ENCODE results near the gene DEK.
A peak's percentile ranks its signal among the peaks of the same experiment; 100 is the strongest.
"Not testable (repeated sequence)": the region's sequence is repeated elsewhere in the genome, so short reads cannot be mapped to it uniquely, and the experiment has no call there.

Gene DEK

GRCh38 chr6:18226451-18227105 is 37.8 kb downstream of the DEK start:
- DNase-seq (ENCODE audit: low read depth) = not testable (repeated sequence)

GRCh38 chr6:18221288-18221615 is 43.1 kb downstream of the DEK start:
- TF ChIP-seq CTCF (IDR thresholded peaks at IDR 0.05; ENCODE audit: insufficient read depth, low read depth, low read length, missing control alignments) = no peak
- no peak for DNase-seq (ENCODE audit: low read depth)
- no peak overlapping the region for H3K4me3 ChIP-seq (ENCODE audit: low read depth, low read length)

More at GRCh38 chr6:18226451-18227105, 37.8 kb downstream of the DEK start:
- H3K4me3 ChIP-seq (ENCODE audit: low read depth, low read length) = not testable (repeated sequence)

GRCh38 chr6:18219591-18219990 is 44.7 kb downstream of the DEK start:
- no peak overlapping the region for H3K4me3 ChIP-seq (ENCODE audit: low read depth, low read length)
- no peak for TF ChIP-seq CTCF (IDR thresholded peaks at IDR 0.05; ENCODE audit: insufficient read depth, low read depth, low read length, missing control alignments)
- DNase-seq (ENCODE audit: low read depth) = no peak

- no peak for TF ChIP-seq CTCF (IDR thresholded peaks at IDR 0.05; ENCODE audit: insufficient read depth, low read depth, low read length, missing control alignments)
- no peak overlapping the region for H3K4me3 ChIP-seq (ENCODE audit: low read depth, low read length)
- DNase-seq (ENCODE audit: low read depth) = no peak
Observed at GRCh38 chr6:18218233-18218632, 46.1 kb downstream of the DEK start.

GRCh38 chr6:18216411-18216810 is 47.9 kb downstream of the DEK start:
- no peak for TF ChIP-seq CTCF (IDR thresholded peaks at IDR 0.05; ENCODE audit: insufficient read depth, low read depth, low read length, missing control alignments)
- H3K4me3 ChIP-seq (ENCODE audit: low read depth, low read length) = no peak overlapping the region
- DNase-seq (ENCODE audit: low read depth) = no peak

GRCh38 chr6:18215436-18215835 is 48.9 kb downstream of the DEK start:
- DNase-seq (ENCODE audit: low read depth) = no peak
- no peak overlapping the region; the same call in 1 of the 2 replicates for H3K4me3 ChIP-seq (ENCODE audit: low read depth, low read length)
- no peak for TF ChIP-seq CTCF (IDR thresholded peaks at IDR 0.05; ENCODE audit: insufficient read depth, low read depth, low read length, missing control alignments)

- no peak for TF ChIP-seq CTCF (IDR thresholded peaks at IDR 0.05; ENCODE audit: insufficient read depth, low read depth, low read length, missing control alignments)
- peak overlapping the region; percentile 48 for H3K4me3 ChIP-seq (ENCODE audit: low read depth, low read length)
- DNase-seq (ENCODE audit: low read depth) = peak; percentile 71
Observed at GRCh38 chr6:18214003-18214402, 50.3 kb downstream of the DEK start.
